Ishikawa (cell line): ENCODE data around the gene LRP1-AS.

Experiments
- CEBPB ChIP-seq: IDR thresholded peaks from 2 replicates; pipeline ENCODE4 v1.6.1; 2012
- CREB1 ChIP-seq: IDR thresholded peaks from 2 replicates; pipeline ENCODE4 v1.6.1; 2012; ENCODE audit warnings: low read depth
- EGR1 ChIP-seq: IDR thresholded peaks from 2 replicates; pipeline ENCODE4 v1.6.1; 2012
- EP300 ChIP-seq: IDR thresholded peaks from 2 replicates; pipeline ENCODE4 v1.6.1; 2012; ENCODE audit warnings: borderline replicate concordance
- FOXM1 ChIP-seq: IDR thresholded peaks from 2 replicates; pipeline ENCODE4 v1.6.1; 2012; ENCODE audit warnings: low read depth, borderline replicate concordance
- NFIC ChIP-seq: IDR thresholded peaks from 2 replicates; pipeline ENCODE4 v1.6.1; 2012
- RAD21 ChIP-seq: IDR thresholded peaks from 2 replicates; pipeline ENCODE4 v1.6.1; 2012; ENCODE audit warnings: low read depth
- TAF1 ChIP-seq: IDR thresholded peaks from 2 replicates; pipeline ENCODE4 v1.6.1; 2012; ENCODE audit warnings: low read depth, mild to moderate bottlenecking
- TCF12 ChIP-seq: IDR thresholded peaks from 2 replicates; pipeline ENCODE4 v1.6.1; 2012; ENCODE audit warnings: low read depth
- TEAD4 ChIP-seq: IDR thresholded peaks from 2 replicates; pipeline ENCODE4 v1.6.1; 2012
- YY1 ChIP-seq: IDR thresholded peaks from 2 replicates; pipeline ENCODE4 v1.6.1; 2012; ENCODE audit warnings: low read depth
- ZBTB7A ChIP-seq: IDR thresholded peaks from 2 replicates; pipeline ENCODE4 v1.6.1; 2012; ENCODE audit warnings: low read depth
- TF ChIP-seq, protein P1 (sequence below): IDR thresholded peaks from 2 replicates; pipeline ENCODE4 v1.6.1; 2012
- TF ChIP-seq, protein P2 (sequence below): IDR thresholded peaks from 2 replicates; pipeline ENCODE4 v1.6.1; 2012; ENCODE audit warnings: low read depth, mild to moderate bottlenecking
- TF ChIP-seq, protein P3 (sequence below): IDR thresholded peaks from 2 replicates; pipeline ENCODE4 v1.6.1; 2012

The LRP1-AS gene

DNA sequence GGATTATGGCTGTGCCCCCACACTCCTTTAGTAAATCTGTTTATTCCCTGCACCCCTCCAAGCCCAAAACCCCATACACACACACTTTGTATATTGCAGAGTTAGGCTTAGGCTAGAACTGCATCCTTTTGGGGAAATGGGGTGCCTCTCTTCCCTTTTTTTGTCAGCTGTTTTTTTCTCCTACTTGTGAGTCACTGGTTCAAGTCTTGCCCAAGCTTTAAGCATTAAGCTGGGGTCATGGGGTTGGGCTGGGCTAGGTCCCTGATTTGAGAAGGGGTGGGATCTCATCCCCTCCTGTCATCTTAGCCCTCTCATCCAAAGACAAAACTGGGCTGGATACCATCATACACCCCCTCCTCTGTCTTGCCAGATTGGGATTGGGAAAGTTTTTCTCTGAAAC is 17.5 kb downstream of the LRP1-AS start:
- no peak for TF ChIP-seq TAF1
- TF ChIP-seq NFIC, result no peak
- no peak for TF ChIP-seq TEAD4
- TF ChIP-seq YY1, result no peak
- no peak for TF ChIP-seq RAD21
- no peak for TF ChIP-seq CREB1
- no peak for TF ChIP-seq ZBTB7A
- TF ChIP-seq FOXM1, result no peak
- TF ChIP-seq, protein P1, sequence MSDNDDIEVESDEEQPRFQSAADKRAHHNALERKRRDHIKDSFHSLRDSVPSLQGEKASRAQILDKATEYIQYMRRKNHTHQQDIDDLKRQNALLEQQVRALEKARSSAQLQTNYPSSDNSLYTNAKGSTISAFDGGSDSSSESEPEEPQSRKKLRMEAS, result no peak
- TF ChIP-seq, protein P2, sequence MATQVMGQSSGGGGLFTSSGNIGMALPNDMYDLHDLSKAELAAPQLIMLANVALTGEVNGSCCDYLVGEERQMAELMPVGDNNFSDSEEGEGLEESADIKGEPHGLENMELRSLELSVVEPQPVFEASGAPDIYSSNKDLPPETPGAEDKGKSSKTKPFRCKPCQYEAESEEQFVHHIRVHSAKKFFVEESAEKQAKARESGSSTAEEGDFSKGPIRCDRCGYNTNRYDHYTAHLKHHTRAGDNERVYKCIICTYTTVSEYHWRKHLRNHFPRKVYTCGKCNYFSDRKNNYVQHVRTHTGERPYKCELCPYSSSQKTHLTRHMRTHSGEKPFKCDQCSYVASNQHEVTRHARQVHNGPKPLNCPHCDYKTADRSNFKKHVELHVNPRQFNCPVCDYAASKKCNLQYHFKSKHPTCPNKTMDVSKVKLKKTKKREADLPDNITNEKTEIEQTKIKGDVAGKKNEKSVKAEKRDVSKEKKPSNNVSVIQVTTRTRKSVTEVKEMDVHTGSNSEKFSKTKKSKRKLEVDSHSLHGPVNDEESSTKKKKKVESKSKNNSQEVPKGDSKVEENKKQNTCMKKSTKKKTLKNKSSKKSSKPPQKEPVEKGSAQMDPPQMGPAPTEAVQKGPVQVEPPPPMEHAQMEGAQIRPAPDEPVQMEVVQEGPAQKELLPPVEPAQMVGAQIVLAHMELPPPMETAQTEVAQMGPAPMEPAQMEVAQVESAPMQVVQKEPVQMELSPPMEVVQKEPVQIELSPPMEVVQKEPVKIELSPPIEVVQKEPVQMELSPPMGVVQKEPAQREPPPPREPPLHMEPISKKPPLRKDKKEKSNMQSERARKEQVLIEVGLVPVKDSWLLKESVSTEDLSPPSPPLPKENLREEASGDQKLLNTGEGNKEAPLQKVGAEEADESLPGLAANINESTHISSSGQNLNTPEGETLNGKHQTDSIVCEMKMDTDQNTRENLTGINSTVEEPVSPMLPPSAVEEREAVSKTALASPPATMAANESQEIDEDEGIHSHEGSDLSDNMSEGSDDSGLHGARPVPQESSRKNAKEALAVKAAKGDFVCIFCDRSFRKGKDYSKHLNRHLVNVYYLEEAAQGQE, result no peak
- TF ChIP-seq EP300, result no peak

DNA sequence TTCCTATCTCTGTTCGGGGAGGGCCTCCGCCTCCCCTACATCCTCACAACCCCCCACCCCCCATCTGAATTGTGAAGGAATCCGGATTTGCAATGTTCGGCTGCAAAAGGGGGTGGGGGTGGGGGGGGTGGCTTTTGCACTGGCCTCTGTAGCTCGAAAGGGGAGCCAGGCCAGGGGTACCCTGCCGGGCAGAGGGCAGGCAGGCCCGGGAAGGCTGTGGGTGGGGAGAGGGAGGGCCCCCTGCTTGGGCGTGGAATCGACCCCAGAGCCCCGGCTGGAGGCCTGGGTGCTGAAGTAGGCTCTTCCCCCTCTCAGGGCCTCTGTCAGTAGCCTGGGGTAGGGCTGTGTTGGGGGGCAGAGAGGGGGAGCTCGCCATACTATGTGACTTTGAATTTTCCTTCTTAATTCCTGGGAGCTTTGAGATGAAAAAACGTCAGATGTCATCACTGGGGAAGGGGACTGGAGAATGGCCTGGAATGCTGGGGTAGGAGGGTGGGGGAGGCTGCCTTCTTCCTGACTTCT is 18.0 kb downstream of the LRP1-AS start:
- TF ChIP-seq TAF1 (no peak), TEAD4 (no peak), RAD21 (no peak), ZBTB7A (no peak), EP300 (no peak), CREB1 (no peak), FOXM1 (no peak), YY1 (no peak), CEBPB (no peak), EGR1 (no peak), TCF12 (no peak)
- TF ChIP-seq, protein P3, sequence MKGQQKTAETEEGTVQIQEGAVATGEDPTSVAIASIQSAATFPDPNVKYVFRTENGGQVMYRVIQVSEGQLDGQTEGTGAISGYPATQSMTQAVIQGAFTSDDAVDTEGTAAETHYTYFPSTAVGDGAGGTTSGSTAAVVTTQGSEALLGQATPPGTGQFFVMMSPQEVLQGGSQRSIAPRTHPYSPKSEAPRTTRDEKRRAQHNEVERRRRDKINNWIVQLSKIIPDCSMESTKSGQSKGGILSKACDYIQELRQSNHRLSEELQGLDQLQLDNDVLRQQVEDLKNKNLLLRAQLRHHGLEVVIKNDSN, result no peak
- TF ChIP-seq, protein P2, result no peak

DNA sequence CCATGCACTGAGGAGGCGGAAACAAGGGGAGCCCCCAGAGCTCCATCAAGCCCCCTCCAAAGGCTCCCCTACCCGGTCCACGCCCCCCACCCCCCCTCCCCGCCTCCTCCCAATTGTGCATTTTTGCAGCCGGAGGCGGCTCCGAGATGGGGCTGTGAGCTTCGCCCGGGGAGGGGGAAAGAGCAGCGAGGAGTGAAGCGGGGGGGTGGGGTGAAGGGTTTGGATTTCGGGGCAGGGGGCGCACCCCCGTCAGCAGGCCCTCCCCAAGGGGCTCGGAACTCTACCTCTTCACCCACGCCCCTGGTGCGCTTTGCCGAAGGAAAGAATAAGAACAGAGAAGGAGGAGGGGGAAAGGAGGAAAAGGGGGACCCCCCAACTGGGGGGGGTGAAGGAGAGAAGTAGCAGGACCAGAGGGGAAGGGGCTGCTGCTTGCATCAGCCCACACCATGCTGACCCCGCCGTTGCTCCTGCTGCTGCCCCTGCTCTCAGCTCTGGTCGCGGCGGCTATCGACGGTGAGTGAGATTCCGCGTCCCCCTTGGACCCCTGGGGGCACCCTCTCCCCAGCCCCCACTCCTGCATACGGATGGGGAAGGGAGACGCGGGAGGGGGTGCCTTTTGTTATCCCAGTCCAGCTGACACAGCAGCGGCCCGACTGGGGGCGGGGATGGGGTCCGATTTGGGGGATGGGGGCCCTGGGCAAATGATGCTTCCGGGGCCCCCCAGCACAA is 18.7 kb downstream of the LRP1-AS start:
- TF ChIP-seq TCF12 (no peak), RAD21 (no peak), FOXM1 (no peak), ZBTB7A (no peak), CEBPB (no peak), CREB1 (no peak), EP300 (no peak)
- TF ChIP-seq, protein P2, result no peak

DNA sequence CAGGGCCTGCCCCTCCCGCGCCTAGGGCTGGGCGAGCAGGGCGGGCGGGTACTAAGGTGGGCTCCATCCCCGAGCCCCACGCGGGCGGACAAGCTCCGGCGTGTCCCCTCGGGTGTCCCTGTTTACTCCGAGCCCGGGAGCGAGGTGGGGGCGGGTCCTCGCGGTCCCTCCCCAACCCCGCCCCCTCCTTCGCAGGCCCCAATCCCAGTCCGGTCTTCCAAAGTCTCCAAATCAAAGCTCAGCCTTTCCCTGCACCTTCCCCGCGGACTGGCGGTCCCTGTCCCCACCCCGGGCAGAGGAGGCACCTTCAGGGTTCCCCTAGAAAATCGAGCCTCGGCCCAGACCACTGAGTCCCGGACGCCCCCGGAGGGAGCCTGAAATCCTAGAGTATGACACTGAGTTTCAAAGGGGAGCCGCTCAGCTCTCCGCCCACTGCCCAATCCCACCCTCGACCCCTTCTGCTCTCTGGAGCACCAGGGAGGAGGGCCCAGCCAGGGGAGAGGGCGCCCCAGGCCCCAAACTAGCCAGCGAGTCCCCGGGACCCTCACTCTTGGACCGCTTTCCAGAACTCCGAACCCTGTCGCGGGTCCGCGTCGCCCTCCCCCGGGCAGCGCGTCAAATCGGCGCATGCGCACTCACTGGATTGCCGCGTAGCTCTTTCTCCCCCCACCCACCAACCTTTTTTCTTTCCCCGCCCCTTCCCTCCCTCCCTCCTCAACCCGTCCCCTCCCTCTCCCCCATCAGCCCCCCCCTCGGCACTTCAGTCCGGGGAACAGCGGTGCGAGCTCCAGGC is 19.5 kb downstream of the LRP1-AS start, which contains the start of gene LRP1:
TSS of gene LRP1 (plus strand) at position 758 of the 793 bp plus-strand sequence. CDS start 482 bp downstream, outside the sequence.
- no peak for TF ChIP-seq FOXM1
- peak; percentile 32; the same call in 1 of the 2 replicates for TF ChIP-seq EGR1
- TF ChIP-seq, protein P3, result no peak
- TF ChIP-seq, protein P1, result peak; percentile 37; the same call in 1 of the 2 replicates
- peak; percentile 34; the same call in 1 of the 2 replicates for TF ChIP-seq TAF1
- peak; percentile 33; the same call in 1 of the 2 replicates for TF ChIP-seq TEAD4
- TF ChIP-seq ZBTB7A, result peak; percentile 94; the same call in 1 of the 2 replicates
